NOMO-1 treated with dmso at 0.1 percent for 144 hours (cell line): Measurements from ENCODE around the gene AGXT.

Experiments used
- DNase-seq: peaks from one replicate; lab custom pipeline; 2025; ENCODE audit not compliant: unreplicated experiment; lab: John Stamatoyannopoulos, UW

AGXT gene

GRCh38 chr2:240912878-240913809 lies 44.5 kb downstream of the AGXT start:
- no peak for DNase-seq

- peak; percentile 10 for DNase-seq
These were observed 45.4 kb downstream of the AGXT start for GRCh38 chr2:240913810-240914644.

GRCh38 chr2:240914645-240915525 lies 46.3 kb downstream of the AGXT start:
- no peak for DNase-seq

- DNase-seq, result no peak
These were observed 47.1 kb downstream of the AGXT start for GRCh38 chr2:240915526-240916341.

GRCh38 chr2:240916571-240917008 lies 48.0 kb downstream of the AGXT start:
- no peak for DNase-seq

GRCh38 chr2:240917009-240917683 lies 48.5 kb downstream of the AGXT start:
- no peak for DNase-seq

- no peak for DNase-seq
These were observed 49.1 kb downstream of the AGXT start for GRCh38 chr2:240917684-240918257.

GRCh38 chr2:240918258-240919091 lies 49.9 kb downstream of the AGXT start:
- DNase-seq, result no peak

- DNase-seq, result no peak
These were observed 50.6 kb downstream of the AGXT start for GRCh38 chr2:240919161-240919781.

- no peak for DNase-seq
These were observed 51.5 kb downstream of the AGXT start for GRCh38 chr2:240919786-240920782.

- DNase-seq, result no peak
These were observed 52.2 kb downstream of the AGXT start for GRCh38 chr2:240920783-240921231.

GRCh38 chr2:240921311-240921994 lies 52.8 kb downstream of the AGXT start:
- DNase-seq, result no peak

GRCh38 chr2:240921995-240922244 lies 53.3 kb downstream of the AGXT start:
- no peak for DNase-seq

GRCh38 chr2:240922245-240922981 lies 53.8 kb downstream of the AGXT start:
- DNase-seq, result no peak

GRCh38 chr2:240922982-240923537 lies 54.4 kb downstream of the AGXT start:
- DNase-seq, result no peak
